ENCODE results near the gene TMEM74B. TPM values are rescaled to one million over a fixed set of nuclear protein-coding genes. Genes with fewer than 3 reads are reported as not detected.
A peak's percentile ranks its signal among the peaks of the same experiment; 100 is the strongest.

Gene TMEM74B
- total RNA-seq, 4 donors from 2014 or later = 1.7 to 2.8 TPM; not detected in 2

DNA sequence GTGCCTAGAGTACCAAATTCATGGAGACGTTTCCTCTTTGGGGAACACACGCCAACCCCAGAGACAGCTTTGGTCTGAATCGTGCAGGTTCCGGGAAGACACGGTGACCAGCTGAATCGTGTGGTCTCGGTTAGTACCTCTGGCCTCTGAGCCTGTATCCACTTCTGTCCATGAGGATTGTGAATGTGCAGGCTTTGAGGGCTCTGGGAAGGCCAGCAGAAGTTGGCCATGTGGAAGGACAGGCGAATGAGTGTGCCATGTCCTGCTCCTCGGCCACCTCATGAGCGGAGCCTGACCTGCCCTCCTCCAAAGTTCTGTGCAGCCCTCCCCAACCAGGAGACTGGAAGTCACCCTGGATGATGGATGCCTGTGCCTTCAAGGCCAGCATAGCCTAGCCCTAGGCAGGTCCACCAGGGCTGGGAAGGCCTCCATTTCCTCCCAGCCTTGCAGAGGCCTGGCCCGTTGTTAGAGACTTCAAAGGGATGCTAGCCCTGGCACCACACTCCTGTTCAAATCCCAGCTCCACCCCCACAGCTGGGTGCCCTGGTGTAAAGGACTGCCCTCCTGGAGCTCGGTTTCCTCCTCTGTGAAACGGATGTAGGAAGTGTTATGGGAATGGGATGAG is 1.7 kb upstream of the TMEM74B start:
- TF ChIP-seq, protein P1, sequence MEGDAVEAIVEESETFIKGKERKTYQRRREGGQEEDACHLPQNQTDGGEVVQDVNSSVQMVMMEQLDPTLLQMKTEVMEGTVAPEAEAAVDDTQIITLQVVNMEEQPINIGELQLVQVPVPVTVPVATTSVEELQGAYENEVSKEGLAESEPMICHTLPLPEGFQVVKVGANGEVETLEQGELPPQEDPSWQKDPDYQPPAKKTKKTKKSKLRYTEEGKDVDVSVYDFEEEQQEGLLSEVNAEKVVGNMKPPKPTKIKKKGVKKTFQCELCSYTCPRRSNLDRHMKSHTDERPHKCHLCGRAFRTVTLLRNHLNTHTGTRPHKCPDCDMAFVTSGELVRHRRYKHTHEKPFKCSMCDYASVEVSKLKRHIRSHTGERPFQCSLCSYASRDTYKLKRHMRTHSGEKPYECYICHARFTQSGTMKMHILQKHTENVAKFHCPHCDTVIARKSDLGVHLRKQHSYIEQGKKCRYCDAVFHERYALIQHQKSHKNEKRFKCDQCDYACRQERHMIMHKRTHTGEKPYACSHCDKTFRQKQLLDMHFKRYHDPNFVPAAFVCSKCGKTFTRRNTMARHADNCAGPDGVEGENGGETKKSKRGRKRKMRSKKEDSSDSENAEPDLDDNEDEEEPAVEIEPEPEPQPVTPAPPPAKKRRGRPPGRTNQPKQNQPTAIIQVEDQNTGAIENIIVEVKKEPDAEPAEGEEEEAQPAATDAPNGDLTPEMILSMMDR (IDR thresholded peaks at IDR 0.05) = no peak
- DNase-seq (ENCODE audit: low spot score) (no peak), ATAC-seq (ENCODE audit: low FRiP score) (no peak)

DNA sequence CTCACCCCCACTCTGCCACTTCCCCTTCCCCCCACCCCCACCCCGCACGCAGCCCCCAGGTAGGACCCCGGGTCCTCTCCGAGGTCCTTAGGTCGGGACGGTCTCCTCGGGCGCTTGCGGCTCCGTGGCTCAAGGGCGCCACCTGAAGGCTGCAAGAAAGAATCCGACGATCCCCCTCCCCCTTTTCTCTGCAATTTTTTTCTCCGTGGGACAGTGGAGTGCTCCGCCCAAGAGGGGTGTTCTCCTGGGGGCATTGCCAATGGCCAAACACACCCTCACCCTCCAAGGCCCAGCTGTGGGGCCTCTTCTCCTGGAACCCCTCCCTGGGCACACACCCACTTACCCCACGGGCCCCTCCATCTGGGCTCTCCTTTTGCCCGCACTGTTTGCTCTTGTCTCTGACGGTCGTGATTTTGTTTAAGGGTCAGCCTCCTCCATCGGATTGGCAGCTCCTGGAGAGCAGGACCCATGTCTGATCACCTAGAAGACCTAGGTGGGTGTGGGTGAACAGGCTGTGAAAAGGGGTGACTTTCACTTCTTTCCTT is 1.1 kb upstream of the TMEM74B start:
- DNase-seq (ENCODE audit: low spot score) (no peak), ATAC-seq (ENCODE audit: low FRiP score) (peak; percentile 22)
- TF ChIP-seq, protein P1 (IDR thresholded peaks at IDR 0.05) = no peak

DNA sequence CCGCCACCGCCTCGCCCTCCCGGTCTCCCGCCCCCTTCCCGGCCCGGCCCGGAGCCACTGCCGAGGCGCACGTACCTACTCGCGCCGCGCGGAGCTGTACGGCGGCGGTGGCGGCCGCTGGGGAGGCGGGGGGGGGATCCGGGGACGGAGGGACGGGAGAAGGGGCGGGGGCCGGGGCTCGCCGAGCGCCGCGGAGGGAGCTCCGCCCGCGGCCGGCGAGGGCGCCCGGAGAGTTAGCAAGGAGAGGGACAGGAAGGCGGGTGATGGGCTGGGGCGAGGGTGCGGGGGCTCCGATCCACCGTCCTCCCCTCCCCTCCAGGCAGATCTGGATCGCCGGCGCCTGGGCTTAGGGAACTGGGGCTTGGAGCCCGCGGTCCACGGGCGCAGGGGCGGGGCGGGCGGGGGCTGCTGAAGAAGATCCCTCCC is 548 bp upstream of the TMEM74B start:
- no peak for DNase-seq (ENCODE audit: low spot score)
- TF ChIP-seq, protein P1 (IDR thresholded peaks at IDR 0.05) = no peak
- ATAC-seq (ENCODE audit: low FRiP score) = no peak

DNA sequence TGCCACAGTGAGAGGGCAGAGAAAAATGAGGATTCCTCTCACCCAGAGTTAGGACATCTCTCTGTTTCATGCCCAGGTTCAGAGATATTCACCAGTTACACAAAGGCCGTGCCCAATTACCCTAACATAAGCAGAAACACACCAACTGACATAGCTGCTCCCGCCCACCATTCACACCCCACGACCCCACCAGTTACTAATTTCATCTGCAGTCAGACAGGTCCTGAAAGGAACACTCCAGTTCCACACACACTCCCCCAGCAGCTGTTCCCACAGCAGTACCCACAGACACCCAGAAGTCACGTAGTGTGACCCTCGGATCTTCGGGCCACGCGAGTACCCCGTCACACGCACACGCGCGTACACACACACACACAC is 532 bp downstream of the TMEM74B start:
- TF ChIP-seq, protein P1 (IDR thresholded peaks at IDR 0.05) = no peak
- ATAC-seq (ENCODE audit: low FRiP score) (no peak), DNase-seq (ENCODE audit: low spot score) (no peak)

DNA sequence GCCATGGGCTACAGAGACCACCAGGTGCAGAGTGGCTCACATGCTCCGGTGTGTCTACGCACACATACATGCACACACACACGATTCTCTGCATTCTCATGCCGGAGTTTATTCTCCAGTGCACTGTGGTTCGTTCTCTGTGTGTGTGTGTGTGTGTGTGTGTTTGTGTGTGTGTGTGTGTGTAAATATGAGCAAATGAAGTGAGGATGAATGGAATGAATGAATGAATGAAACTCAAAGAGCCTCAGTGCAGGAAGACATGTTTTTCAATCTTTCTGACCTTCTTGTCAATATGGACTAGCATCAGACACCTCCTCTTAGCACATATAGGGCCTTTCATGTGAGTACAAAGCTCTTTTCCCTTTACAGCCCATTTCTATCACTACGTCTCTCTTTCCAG is 1.6 kb downstream of the TMEM74B start:
- TF ChIP-seq, protein P1 (IDR thresholded peaks at IDR 0.05) = no peak
- ATAC-seq (ENCODE audit: low FRiP score) (no peak), DNase-seq (ENCODE audit: low spot score) (no peak)

DNA sequence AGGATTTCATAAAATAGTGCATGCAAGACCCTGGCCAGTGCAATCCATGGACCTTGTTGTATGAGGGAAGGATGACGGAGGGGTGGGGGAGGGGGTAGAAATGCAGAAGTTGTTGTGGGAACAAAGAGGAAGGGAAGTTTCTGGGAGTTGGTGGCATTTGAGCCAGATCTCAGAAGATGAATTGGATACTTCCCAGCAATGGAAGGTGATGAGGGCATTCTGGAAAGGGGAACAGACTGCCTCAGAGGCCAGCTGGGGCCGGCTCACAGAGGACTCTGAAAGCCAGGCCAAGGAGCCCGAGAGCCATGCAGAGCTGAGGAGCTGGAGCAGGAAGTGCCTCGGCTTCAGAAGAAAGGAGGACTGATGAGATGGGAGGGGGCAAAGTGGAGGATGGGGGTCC is 2.7 kb downstream of the TMEM74B start:
- no peak for ATAC-seq (ENCODE audit: low FRiP score)
- TF ChIP-seq, protein P1 (IDR thresholded peaks at IDR 0.05) = no peak
- no peak for DNase-seq (ENCODE audit: low spot score)

DNA sequence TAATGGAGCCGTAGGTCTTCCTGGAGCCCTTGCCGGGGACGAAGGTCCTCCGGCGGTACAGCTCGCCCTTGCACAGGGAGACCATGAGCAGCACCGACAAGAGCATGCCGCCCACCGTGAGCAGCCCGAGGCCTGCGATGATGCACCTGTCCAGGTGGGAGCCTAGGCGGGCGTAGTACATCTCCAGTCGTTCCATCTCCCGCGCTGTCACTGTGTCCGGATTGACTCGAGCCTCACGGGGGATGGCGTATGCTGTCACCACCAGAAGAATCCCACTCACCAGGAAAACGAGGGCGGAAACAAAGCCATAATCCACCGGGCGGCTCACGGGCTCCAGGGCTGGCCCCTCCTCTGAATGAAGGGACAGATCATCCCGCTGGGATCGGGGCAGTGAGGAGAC is 3.8 kb downstream of the TMEM74B start:
- TF ChIP-seq, protein P1 (IDR thresholded peaks at IDR 0.05) = no peak
- ATAC-seq (ENCODE audit: low FRiP score) (no peak), DNase-seq (ENCODE audit: low spot score) (no peak)

All from omental fat pad (tissue), 4 donors.